Activated naive CD8-positive, alpha-beta T cell treated with anti-CD3 and anti-CD28 coated beads, Interleukin-2, amount 50 U/mL, for 16 hours (primary cell): ENCODE data around the gene GSTP1.
A peak's percentile ranks its signal among the peaks of the same experiment; 100 is the strongest.

Source experiments
- DNase-seq: peaks from one replicate; pipeline ENCODE4 v3.0.0-alpha.2; 2020; ENCODE audit warnings: low read depth, low spot score

Gene GSTP1

DNA sequence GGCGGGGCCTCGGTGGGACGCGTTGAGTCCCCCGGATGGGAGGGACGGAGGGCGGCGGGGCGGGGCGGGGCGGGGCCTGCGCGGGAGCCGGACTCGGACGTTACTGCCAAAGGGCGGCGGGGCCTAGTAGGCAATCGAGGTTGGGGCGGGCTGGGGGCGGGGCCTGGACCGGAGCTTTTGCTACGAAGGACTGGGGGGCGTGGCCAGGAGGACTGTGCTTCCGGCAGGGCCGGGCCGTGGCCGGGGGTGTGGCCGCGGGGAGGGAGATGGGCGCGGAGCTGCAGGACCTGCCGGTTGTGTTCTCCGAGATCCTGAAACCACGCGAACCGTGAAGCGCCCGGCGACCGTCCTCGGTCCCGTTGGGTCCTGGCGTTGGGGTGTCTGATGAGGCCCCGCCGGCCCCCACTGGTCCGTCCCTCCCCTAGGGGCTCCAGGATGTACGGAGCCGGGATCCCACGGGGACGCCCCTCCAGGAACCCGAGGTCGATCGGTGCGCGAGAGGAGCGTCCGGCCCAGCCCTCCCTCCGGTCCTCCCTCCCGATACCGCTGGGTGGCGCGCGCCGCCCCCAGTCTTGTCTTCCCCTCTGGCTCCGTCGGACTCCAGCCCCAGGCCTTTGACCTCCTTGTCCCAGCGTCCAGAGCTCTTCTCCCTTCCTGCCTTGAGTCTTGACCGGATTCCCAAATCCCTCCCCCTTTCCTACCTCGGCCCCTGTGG lies 46.8 kb downstream of the GSTP1 start:
- peak; percentile 94 for DNase-seq

GRCh38 chr11:67630943-67631331 lies 47.3 kb downstream of the GSTP1 start:
- DNase-seq: no peak

DNA sequence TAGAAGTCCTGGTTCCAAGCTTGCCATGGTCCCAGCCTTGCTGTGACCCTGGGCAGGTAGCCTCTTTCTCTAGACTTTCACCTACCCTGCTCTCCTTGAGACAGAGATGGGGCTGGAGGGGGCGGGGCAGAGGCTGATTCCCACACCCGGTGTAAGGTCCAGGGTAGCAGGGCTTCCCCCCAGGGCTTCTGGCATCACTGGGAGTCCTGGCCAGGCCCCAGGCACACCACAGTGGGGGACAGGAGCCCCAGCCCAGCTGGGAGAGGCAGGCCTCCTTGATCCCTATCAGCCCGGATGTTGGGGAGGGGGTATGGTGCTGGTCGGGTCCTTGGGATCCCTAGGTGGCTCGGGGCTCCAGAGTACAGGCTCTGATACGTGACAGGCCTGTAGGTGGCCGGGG lies 47.8 kb downstream of the GSTP1 start:
- DNase-seq: no peak

- no peak for DNase-seq
Observed at GRCh38 chr11:67631853-67632174, 48.2 kb downstream of the GSTP1 start.

- no peak for DNase-seq
Observed at GRCh38 chr11:67632175-67632981, 48.8 kb downstream of the GSTP1 start.

- no peak for DNase-seq
Observed at GRCh38 chr11:67632982-67633755, 49.6 kb downstream of the GSTP1 start.

DNA sequence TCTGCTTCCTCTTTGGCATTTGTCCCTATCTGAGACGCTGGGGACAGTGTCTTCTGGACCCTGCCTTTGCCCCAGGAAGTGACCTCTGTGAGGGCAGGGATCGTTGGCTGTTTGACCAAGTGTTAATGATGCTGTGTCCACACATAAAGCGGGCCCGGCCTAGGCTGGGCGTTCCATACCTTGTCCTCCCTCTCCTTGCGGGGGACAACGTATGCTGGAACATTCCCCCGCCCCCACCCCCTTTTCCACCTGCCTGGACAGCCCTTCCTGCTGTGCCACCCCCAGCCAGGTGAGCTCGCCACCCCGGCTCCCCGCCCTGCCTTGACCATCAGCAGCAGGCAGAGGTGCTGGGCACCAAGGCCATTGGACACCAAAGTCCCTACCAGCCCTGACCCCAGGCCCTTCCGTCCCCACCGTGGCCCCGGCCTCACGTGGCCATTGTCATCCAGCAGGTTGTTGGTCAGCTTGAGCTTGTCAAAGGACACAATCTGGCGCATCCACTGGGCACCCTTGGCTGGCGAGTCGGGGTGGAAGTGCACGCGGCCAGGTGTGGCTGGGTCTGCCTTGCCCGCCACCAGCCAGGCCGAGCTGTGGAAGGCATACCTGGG lies 50.2 kb downstream of the GSTP1 start:
- DNase-seq: no peak

GRCh38 chr11:67634366-67635230 lies 51.0 kb downstream of the GSTP1 start:
- DNase-seq: no peak

DNA sequence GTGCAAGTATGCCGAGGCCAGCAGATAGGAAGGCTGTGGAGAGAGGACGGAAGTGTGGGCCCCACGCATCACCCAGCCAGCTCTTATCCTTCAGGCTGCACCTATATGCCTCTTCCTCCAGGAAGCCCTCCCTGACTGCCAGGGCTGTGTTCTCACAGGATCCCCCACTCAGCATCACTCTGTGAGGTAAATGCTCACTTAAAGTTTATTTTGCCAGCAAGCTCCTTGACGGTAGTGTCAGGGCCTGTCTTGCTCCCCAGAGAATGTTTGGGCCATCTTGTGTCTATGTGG lies 51.6 kb downstream of the GSTP1 start:
- DNase-seq: no peak
